ENCODE measurements around the gene TSPEAR.
"Not testable (repeated sequence)": the region's sequence is repeated elsewhere in the genome, so short reads cannot be mapped to it uniquely, and the experiment has no call there.

The TSPEAR gene

DNA sequence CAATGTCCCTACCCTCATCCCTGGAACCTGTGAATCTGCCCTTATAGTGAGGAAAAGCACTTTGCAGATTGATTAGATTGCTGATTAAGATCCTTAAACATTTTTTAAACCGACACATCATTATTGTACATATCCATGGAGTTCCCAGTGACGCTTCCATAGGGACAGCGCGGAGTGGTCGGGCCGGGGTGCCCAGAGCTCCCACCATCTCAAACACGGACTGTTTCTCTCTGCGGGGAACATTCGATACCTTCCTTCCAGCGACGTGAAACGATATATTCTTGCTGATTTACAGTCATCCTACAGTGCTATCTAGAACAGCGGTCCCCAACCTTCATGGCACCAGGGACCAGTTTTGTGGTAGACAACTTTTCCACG, 10.4 kb downstream of the TSPEAR start:
- Histone ChIP-seq H3K4me1 (no peaks in the 10 kb centered on the region), H3K36me3 (no peaks in the 10 kb centered on the region), H3K9me3 (no peaks in the 10 kb centered on the region), H3K4me3 (ENCODE audit: low read depth, low read length) (no peak overlapping the region), H3K27me3 (peaks cover 92% of the 10 kb centered on the region)
- DNase-seq = no peak
- TF ChIP-seq, protein P1, sequence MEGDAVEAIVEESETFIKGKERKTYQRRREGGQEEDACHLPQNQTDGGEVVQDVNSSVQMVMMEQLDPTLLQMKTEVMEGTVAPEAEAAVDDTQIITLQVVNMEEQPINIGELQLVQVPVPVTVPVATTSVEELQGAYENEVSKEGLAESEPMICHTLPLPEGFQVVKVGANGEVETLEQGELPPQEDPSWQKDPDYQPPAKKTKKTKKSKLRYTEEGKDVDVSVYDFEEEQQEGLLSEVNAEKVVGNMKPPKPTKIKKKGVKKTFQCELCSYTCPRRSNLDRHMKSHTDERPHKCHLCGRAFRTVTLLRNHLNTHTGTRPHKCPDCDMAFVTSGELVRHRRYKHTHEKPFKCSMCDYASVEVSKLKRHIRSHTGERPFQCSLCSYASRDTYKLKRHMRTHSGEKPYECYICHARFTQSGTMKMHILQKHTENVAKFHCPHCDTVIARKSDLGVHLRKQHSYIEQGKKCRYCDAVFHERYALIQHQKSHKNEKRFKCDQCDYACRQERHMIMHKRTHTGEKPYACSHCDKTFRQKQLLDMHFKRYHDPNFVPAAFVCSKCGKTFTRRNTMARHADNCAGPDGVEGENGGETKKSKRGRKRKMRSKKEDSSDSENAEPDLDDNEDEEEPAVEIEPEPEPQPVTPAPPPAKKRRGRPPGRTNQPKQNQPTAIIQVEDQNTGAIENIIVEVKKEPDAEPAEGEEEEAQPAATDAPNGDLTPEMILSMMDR (IDR thresholded peaks at IDR 0.05; ENCODE audit: low read depth, low read length) = no peak

- TF ChIP-seq, protein P1 (IDR thresholded peaks at IDR 0.05; ENCODE audit: low read depth, low read length) = no peak
- no peak for DNase-seq
- Histone ChIP-seq H3K4me3 (ENCODE audit: low read depth, low read length) (no peak overlapping the region), H3K27me3 (peaks cover 96% of the 10 kb centered on the region), H3K36me3 (no peaks in the 10 kb centered on the region), H3K9me3 (no peaks in the 10 kb centered on the region), H3K4me1 (no peaks in the 10 kb centered on the region)
Observed at GRCh38 chr21:44700101-44701022, 11.0 kb downstream of the TSPEAR start.

DNA sequence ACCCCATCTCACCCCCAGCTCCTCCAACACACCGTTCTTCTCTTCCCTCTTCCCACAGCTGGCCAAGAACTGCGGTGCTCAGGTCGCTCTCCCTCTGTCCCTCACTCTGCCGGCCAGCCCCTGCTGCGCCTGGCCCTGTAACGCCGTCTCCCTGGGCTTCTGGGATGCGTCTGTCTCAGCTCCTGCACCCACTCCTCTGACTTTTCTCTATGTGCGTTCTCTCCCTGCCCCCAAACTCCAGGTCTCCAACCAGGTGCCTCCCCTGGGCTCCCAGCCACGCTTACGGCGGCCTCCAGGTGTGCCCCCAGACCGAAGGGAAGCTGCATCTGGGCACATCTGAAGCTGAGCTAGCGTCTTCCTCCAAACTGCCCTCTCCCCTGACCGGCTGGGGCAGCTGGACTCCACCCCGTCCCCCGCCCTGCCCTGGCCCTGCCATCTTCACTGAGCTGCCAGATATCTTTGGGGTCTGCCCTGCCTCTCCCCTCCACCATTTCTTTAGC, 11.8 kb downstream of the TSPEAR start:
- Histone ChIP-seq H3K9me3 (no peaks in the 10 kb centered on the region), H3K36me3 (no peaks in the 10 kb centered on the region), H3K4me1 (no peaks in the 10 kb centered on the region), H3K27me3 (peaks cover 100% of the 10 kb centered on the region), H3K4me3 (ENCODE audit: low read depth, low read length) (no peak overlapping the region)
- DNase-seq = no peak
- TF ChIP-seq, protein P1 (IDR thresholded peaks at IDR 0.05; ENCODE audit: low read depth, low read length) = no peak

DNA sequence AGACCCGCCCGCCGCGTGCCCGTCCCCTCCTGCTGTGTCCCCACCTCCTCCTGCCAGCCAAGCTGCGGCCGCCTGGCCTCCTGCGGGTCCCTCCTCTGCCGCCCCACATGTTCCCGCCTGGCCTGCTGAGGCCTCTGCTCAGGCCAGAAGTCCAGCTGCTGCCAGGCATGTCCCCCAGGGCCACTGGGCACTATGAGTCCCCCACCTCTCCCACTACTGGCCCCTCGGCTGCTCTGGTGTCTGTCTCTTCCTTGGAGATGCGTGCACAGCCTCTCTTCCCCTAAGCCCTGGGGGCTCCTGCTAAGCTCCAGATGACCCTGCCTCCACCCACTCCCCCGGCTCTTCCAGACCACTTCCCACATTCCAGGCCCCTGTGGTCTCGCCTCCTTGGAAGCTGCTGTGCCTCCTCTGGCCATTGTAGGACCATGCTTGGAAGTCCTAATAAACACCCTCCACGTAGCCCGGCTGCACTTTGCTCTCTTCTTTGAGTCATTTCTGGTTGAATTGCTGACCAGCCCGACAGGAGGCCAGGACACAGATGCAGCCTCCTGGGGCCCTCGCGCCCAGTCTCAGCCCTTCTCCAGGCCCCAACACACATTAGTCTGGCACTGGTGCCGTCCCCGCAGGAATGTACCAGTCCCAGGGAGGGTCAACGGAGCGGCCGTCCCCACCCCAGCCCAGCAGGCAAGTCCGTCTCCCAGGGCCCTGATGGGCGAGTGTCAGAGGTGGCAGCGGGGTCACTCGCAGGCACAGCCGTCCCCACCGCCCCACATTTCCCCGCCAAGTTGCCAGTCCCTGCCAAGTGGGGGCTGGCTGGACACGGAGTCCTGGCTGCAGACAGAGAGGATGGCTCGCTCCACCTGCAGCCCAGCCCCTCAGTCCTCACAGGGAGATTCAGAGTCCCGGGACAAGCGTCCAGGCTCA, 13.3 kb downstream of the TSPEAR start:
- H3K36me3 ChIP-seq = no peaks in the 10 kb centered on the region
- peaks cover 96% of the 10 kb centered on the region for H3K27me3 ChIP-seq
- no peaks in the 10 kb centered on the region for H3K9me3 ChIP-seq
- no peak for DNase-seq
- no peak overlapping the region for H3K4me3 ChIP-seq (ENCODE audit: low read depth, low read length)
- TF ChIP-seq, protein P1 (IDR thresholded peaks at IDR 0.05; ENCODE audit: low read depth, low read length) = no peak
- no peaks in the 10 kb centered on the region for H3K4me1 ChIP-seq

GRCh38 chr21:44697172-44697810, 14.1 kb downstream of the TSPEAR start, which contains the start of gene KRTAP10-12:
Gene KRTAP10-12, plus strand, starts transcription at chr21:44697172. Its CDS starts 30 bp downstream, at chr21:44697202.
- not testable (repeated sequence) for H3K4me1 ChIP-seq; DNase-seq; H3K4me3 ChIP-seq (ENCODE audit: low read depth, low read length); H3K36me3 ChIP-seq; H3K9me3 ChIP-seq
- H3K27me3 ChIP-seq = peaks cover 88% of the 10 kb centered on the region

DNA sequence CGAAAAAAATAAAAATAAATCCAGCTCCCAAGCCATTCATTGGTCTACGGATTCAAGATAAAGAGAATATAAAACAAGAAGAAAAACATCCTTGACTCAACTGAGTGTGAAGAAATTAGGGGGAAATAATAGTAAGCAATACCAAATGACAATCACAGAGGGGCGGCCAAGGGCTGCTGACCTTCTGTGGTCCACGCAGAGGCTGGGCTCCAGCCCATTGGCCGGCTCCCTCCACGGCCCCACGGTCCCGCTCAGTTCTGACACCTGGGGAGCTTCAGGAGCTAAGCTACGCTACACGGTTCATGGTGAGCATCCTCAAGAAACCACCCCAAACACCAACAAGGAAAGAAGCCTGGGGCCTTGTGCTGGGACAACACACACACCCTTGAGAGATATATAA, 14.8 kb downstream of the TSPEAR start:
- no peaks in the 10 kb centered on the region for H3K4me1 ChIP-seq
- peaks cover 81% of the 10 kb centered on the region for H3K27me3 ChIP-seq
- H3K9me3 ChIP-seq = no peaks in the 10 kb centered on the region
- no peaks in the 10 kb centered on the region for H3K36me3 ChIP-seq
- DNase-seq = no peak
- no peak overlapping the region for H3K4me3 ChIP-seq (ENCODE audit: low read depth, low read length)
- TF ChIP-seq, protein P1 (IDR thresholded peaks at IDR 0.05; ENCODE audit: low read depth, low read length) = no peak
